ENCODE data around the gene HTR1E. TPM values are rescaled to one million over a fixed set of nuclear protein-coding genes. Genes with fewer than 3 reads are reported as not detected.

The HTR1E gene
- total and polyA plus RNA-seq, 2 donors (not counting 1 experiment from before 2014, with no cell fraction given): not detected

GRCh38 chr6:86934365-86934764 lies 3.0 kb upstream of the HTR1E start:
- TF ChIP-seq, protein P1, sequence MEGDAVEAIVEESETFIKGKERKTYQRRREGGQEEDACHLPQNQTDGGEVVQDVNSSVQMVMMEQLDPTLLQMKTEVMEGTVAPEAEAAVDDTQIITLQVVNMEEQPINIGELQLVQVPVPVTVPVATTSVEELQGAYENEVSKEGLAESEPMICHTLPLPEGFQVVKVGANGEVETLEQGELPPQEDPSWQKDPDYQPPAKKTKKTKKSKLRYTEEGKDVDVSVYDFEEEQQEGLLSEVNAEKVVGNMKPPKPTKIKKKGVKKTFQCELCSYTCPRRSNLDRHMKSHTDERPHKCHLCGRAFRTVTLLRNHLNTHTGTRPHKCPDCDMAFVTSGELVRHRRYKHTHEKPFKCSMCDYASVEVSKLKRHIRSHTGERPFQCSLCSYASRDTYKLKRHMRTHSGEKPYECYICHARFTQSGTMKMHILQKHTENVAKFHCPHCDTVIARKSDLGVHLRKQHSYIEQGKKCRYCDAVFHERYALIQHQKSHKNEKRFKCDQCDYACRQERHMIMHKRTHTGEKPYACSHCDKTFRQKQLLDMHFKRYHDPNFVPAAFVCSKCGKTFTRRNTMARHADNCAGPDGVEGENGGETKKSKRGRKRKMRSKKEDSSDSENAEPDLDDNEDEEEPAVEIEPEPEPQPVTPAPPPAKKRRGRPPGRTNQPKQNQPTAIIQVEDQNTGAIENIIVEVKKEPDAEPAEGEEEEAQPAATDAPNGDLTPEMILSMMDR (conservative IDR thresholded peaks at IDR 0.05 in 1 of 2, IDR thresholded peaks at IDR 0.05 in 1 of 2; ENCODE audit: low read depth in 1 of 2, low read length in 2 of 2): no peak
- no peak for TF ChIP-seq EZH2 (IDR thresholded peaks at IDR 0.05; ENCODE audit: low read length, missing control alignments)
- Histone ChIP-seq H3K4me2 (ENCODE audit: extremely low read depth, insufficient read depth, low read length) (no peak overlapping the region), H3K27ac (ENCODE audit: insufficient read depth, low read length) (no peak overlapping the region), H3K27me3 (ENCODE audit: control insufficient read depth, insufficient read depth, low read length) (no peaks in the 10 kb centered on the region), H3K36me3 (ENCODE audit: control insufficient read depth, insufficient read depth, low read length) (no peaks in the 10 kb centered on the region), H3K4me3 (replicated peaks in 1 of 4; ENCODE audit: control extremely low read depth in 1 of 4, insufficient read depth in 1 of 4, low read depth in 3 of 4, low read length in 4 of 4) (no peak overlapping the region), H3K9me3 (ENCODE audit: control insufficient read depth, insufficient read depth, low read depth, low read length) (no peaks in the 10 kb centered on the region), H4K20me1 (ENCODE audit: control insufficient read depth, extremely low read depth, insufficient read depth, low read length) (no peaks in the 10 kb centered on the region), H3K79me2 (ENCODE audit: control insufficient read depth, insufficient read depth, low read length) (no peaks in the 10 kb centered on the region), H3K4me1 (ENCODE audit: control insufficient read depth, extremely low read depth, insufficient read depth, low read length) (no peaks in the 10 kb centered on the region), H3K9ac (ENCODE audit: insufficient read depth, low read length) (no peak overlapping the region), H2AFZ (ENCODE audit: low read length) (no peak overlapping the region)
- DNase-seq (ENCODE audit: low read depth in 2 of 2): no peak

- Histone ChIP-seq H3K9me3 (ENCODE audit: control insufficient read depth, insufficient read depth, low read depth, low read length) (no peaks in the 10 kb centered on the region), H3K36me3 (ENCODE audit: control insufficient read depth, insufficient read depth, low read length) (no peaks in the 10 kb centered on the region), H3K4me2 (ENCODE audit: extremely low read depth, insufficient read depth, low read length) (no peak overlapping the region), H3K4me1 (ENCODE audit: control insufficient read depth, extremely low read depth, insufficient read depth, low read length) (no peaks in the 10 kb centered on the region), H3K4me3 (replicated peaks in 1 of 4; ENCODE audit: control extremely low read depth in 1 of 4, insufficient read depth in 1 of 4, low read depth in 3 of 4, low read length in 4 of 4) (peak overlapping the region in 1 of 4 experiments; percentile 42), H3K27ac (ENCODE audit: insufficient read depth, low read length) (no peak overlapping the region), H3K79me2 (ENCODE audit: control insufficient read depth, insufficient read depth, low read length) (no peaks in the 10 kb centered on the region), H2AFZ (ENCODE audit: low read length) (no peak overlapping the region), H4K20me1 (ENCODE audit: control insufficient read depth, extremely low read depth, insufficient read depth, low read length) (no peaks in the 10 kb centered on the region), H3K9ac (ENCODE audit: insufficient read depth, low read length) (no peak overlapping the region), H3K27me3 (ENCODE audit: control insufficient read depth, insufficient read depth, low read length) (no peaks in the 10 kb centered on the region)
- no peak for DNase-seq (ENCODE audit: low read depth in 2 of 2)
- no peak for TF ChIP-seq EZH2 (IDR thresholded peaks at IDR 0.05; ENCODE audit: low read length, missing control alignments)
Measured at GRCh38 chr6:86936834-86937218, 502 bp upstream of the HTR1E start.

- Histone ChIP-seq H3K9me3 (ENCODE audit: control insufficient read depth, insufficient read depth, low read depth, low read length) (no peaks in the 10 kb centered on the region), H2AFZ (ENCODE audit: low read length) (no peak overlapping the region), H3K9ac (ENCODE audit: insufficient read depth, low read length) (no peak overlapping the region), H3K27ac (ENCODE audit: insufficient read depth, low read length) (no peak overlapping the region), H4K20me1 (ENCODE audit: control insufficient read depth, extremely low read depth, insufficient read depth, low read length) (no peaks in the 10 kb centered on the region), H3K27me3 (ENCODE audit: control insufficient read depth, insufficient read depth, low read length) (no peaks in the 10 kb centered on the region), H3K4me2 (ENCODE audit: extremely low read depth, insufficient read depth, low read length) (no peak overlapping the region), H3K36me3 (ENCODE audit: control insufficient read depth, insufficient read depth, low read length) (no peaks in the 10 kb centered on the region), H3K4me1 (ENCODE audit: control insufficient read depth, extremely low read depth, insufficient read depth, low read length) (no peaks in the 10 kb centered on the region), H3K79me2 (ENCODE audit: control insufficient read depth, insufficient read depth, low read length) (no peaks in the 10 kb centered on the region), H3K4me3 (replicated peaks in 1 of 4; ENCODE audit: control extremely low read depth in 1 of 4, insufficient read depth in 1 of 4, low read depth in 3 of 4, low read length in 4 of 4) (no peak overlapping the region)
- no peak for TF ChIP-seq EZH2 (IDR thresholded peaks at IDR 0.05; ENCODE audit: low read length, missing control alignments)
- TF ChIP-seq, protein P1 (conservative IDR thresholded peaks at IDR 0.05 in 1 of 2, IDR thresholded peaks at IDR 0.05 in 1 of 2; ENCODE audit: low read depth in 1 of 2, low read length in 2 of 2): no peak
- no peak for DNase-seq (ENCODE audit: low read depth in 2 of 2)
Measured at GRCh38 chr6:86938814-86939213, 1.5 kb downstream of the HTR1E start.
